Sigmoid colon (tissue), 4 donors: Measurements from ENCODE around the gene TOP2B.

Source experiments
- CTCF ChIP-seq, 4 experiments: fragments of 450-650 bp in 3 of 4; fragments of 200-600 bp in 1 of 4; IDR thresholded peaks; one replicate each; pipeline ENCODE4 v1.5.1; 2016 to 2019; ENCODE audit warnings: antibody characterized with exemption in 4 of 4, mild to moderate bottlenecking in 3 of 4, moderate library complexity in 2 of 4
- EP300 ChIP-seq, 4 donors: sonication (generic); formaldehyde crosslinking; IDR thresholded peaks; one replicate each; pipeline ENCODE4 v1.6.1; 2017; ENCODE audit warnings: antibody characterized with exemption in 4 of 4
- POLR2A ChIP-seq, 2 donors: fragments of 450-650 bp; IDR thresholded peaks; one replicate each; pipeline ENCODE4 v1.6.1; 2016; ENCODE audit warnings: antibody characterized with exemption in 2 of 2, mild to moderate bottlenecking in 2 of 2, moderate library complexity in 2 of 2
- POLR2AphosphoS5 ChIP-seq, 4 donors: sonication (generic); formaldehyde crosslinking; IDR thresholded peaks; one replicate each; pipeline ENCODE4 v1.6.1; 2017; ENCODE audit warnings: antibody characterized with exemption in 4 of 4

- TF ChIP-seq CTCF (IDR thresholded peaks at IDR 0.05) (no peak), EP300 (IDR thresholded peaks at IDR 0.05) (no peak), POLR2A (IDR thresholded peaks at IDR 0.05) (no peak), POLR2AphosphoS5 (IDR thresholded peaks at IDR 0.05) (no peak)
These were observed 71.7 kb downstream of the TOP2B start for GRCh38 chr3:25593001-25593400.
